ENCODE data around the gene HVCN1. TPM values are rescaled to one million over a fixed set of nuclear protein-coding genes. Genes with fewer than 3 reads are reported as not detected.

HVCN1 gene
- total and polyA plus RNA-seq, 2 of the 13 experiments (the other 11 are each of a cell fraction or from before 2014, with no cell fraction given) = 0.49 to 1.3 TPM

GRCh38 chr12:110613771-110614684 lies 74.9 kb downstream of the HVCN1 start, which contains the start of gene TCTN1 (continued):
- TF ChIP-seq GFI1 (CRISPR knock-in tag; IDR thresholded peaks at IDR 0.05; ENCODE audit: borderline replicate concordance) (peak; percentile 43; the same call in 1 of the 2 replicates), FOXK2 (IDR thresholded peaks at IDR 0.05) (no peak), CREB3 (CRISPR knock-in tag; IDR thresholded peaks at IDR 0.05) (peak; percentile 73; the same call in 1 of the 2 replicates), NCOA2 (CRISPR knock-in tag; IDR thresholded peaks at IDR 0.05) (no peak), SNAPC2 (CRISPR knock-in tag; IDR thresholded peaks at IDR 0.05) (peak; percentile 13; the same call in 1 of the 2 replicates), ZSCAN30 (CRISPR knock-in tag; IDR thresholded peaks at IDR 0.05) (0 out of 2 replicates have a peak, but pooled peaks have one; percentile 32), MTA1 (CRISPR knock-in tag; IDR thresholded peaks at IDR 0.05; ENCODE audit: borderline replicate concordance) (peak; percentile 68; the same call in 1 of the 2 replicates), MEIS2 (CRISPR knock-in tag; IDR thresholded peaks at IDR 0.05) (no peak), PPARG (CRISPR knock-in tag; conservative IDR thresholded peaks at IDR 0.05) (no peak), ZSCAN9 (CRISPR knock-in tag; IDR thresholded peaks at IDR 0.05; ENCODE audit: borderline replicate concordance) (peak; percentile 31; the same call in 1 of the 2 replicates), FOXO4 (CRISPR knock-in tag; conservative IDR thresholded peaks at IDR 0.05) (no peak), PRDM4 (CRISPR knock-in tag; IDR thresholded peaks at IDR 0.05; ENCODE audit: borderline replicate concordance) (no peak), ZNF318 (CRISPR knock-in tag; IDR thresholded peaks at IDR 0.05) (no peak; the same call in 1 of the 2 replicates)
